PFSK-1 (cell line): Measurements from ENCODE around the gene IP6K1.

ENCODE experiments used
- FOXP2 ChIP-seq: optimal IDR thresholded peaks from 2 replicates; pipeline ENCODE3; 2011; ENCODE audit warnings: borderline replicate concordance, control low read depth, inconsistent platforms; ENCODE audit not compliant: insufficient read depth; ENCODE audit errors: extremely low read length, extremely low read depth
- POLR2AphosphoS5 ChIP-seq: IDR thresholded peaks from 2 replicates; pipeline ENCODE4 v1.6.1; 2012; ENCODE audit warnings: low read depth, mild to moderate bottlenecking, control low read depth, low read length, moderate library complexity
- SIN3A ChIP-seq: IDR thresholded peaks from 2 replicates; pipeline ENCODE4 v1.6.1; 2012; ENCODE audit warnings: mild to moderate bottlenecking, low read length, moderate library complexity, borderline replicate concordance; ENCODE audit not compliant: insufficient read depth
- TAF1 ChIP-seq: IDR thresholded peaks from 2 replicates; pipeline ENCODE4 v1.6.1; 2012; ENCODE audit warnings: low read length, control low read depth, borderline replicate concordance; ENCODE audit not compliant: insufficient read depth
- TF ChIP-seq, protein P1 (sequence below), 2 experiments: IDR thresholded peaks; 2 replicates each; pipeline versions ENCODE4 v1.6.1 to v1.8.0; 2011 to 2012; ENCODE audit warnings: low read depth in 2 of 2, low read length in 2 of 2, control low read depth in 1 of 2, inconsistent platforms in 1 of 2, mild to moderate bottlenecking in 1 of 2, moderate library complexity in 1 of 2; ENCODE audit not compliant: insufficient read depth in 1 of 2

The IP6K1 gene

DNA sequence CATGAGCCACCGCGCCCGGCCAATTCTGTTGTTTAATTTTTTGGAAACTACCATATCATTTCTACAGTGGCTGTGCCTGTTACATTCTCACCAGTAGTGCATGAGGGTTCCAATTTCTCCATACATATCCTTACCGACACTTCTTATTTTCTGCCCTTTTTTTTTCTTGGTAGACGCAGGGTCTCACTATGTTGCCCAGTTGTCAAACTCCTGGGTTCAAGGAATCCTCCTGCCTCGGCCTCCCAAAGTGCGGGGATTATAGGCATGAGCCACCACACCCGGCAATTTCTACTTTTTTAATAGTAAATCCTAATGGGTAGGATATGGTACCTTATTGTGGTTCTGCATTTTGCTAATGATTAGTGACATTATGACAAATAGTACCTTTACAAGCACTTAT, 76.5 kb downstream of the IP6K1 start:
- TF ChIP-seq TAF1 (no peak), POLR2AphosphoS5 (no peak), SIN3A (no peak), FOXP2 (no peak)
- TF ChIP-seq, protein P1, sequence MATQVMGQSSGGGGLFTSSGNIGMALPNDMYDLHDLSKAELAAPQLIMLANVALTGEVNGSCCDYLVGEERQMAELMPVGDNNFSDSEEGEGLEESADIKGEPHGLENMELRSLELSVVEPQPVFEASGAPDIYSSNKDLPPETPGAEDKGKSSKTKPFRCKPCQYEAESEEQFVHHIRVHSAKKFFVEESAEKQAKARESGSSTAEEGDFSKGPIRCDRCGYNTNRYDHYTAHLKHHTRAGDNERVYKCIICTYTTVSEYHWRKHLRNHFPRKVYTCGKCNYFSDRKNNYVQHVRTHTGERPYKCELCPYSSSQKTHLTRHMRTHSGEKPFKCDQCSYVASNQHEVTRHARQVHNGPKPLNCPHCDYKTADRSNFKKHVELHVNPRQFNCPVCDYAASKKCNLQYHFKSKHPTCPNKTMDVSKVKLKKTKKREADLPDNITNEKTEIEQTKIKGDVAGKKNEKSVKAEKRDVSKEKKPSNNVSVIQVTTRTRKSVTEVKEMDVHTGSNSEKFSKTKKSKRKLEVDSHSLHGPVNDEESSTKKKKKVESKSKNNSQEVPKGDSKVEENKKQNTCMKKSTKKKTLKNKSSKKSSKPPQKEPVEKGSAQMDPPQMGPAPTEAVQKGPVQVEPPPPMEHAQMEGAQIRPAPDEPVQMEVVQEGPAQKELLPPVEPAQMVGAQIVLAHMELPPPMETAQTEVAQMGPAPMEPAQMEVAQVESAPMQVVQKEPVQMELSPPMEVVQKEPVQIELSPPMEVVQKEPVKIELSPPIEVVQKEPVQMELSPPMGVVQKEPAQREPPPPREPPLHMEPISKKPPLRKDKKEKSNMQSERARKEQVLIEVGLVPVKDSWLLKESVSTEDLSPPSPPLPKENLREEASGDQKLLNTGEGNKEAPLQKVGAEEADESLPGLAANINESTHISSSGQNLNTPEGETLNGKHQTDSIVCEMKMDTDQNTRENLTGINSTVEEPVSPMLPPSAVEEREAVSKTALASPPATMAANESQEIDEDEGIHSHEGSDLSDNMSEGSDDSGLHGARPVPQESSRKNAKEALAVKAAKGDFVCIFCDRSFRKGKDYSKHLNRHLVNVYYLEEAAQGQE (IDR thresholded peaks at IDR 0.05; ENCODE audit: insufficient read depth in 1 of 2, low read depth in 2 of 2, low read length in 2 of 2), result no peak

DNA sequence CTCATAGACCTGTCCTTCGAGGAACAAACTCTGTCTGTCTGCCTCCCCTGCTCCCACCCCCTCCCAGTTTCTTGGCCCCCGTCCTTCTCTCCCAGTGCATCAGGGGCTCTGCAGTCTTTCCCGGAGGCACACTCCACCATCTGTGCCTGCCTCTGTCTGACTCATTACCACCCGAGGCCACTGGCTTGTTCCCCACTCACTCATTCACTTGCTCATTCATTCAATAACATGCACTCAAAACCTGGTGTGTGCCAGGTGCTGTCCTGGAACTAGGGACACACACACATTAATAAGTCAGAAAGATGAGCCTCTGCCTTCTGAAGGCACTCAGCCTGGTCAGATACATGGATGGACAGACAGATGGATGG, 79.2 kb downstream of the IP6K1 start:
- TF ChIP-seq, protein P1 (IDR thresholded peaks at IDR 0.05; ENCODE audit: insufficient read depth in 1 of 2, low read depth in 2 of 2, low read length in 2 of 2), result no peak
- TF ChIP-seq FOXP2, result no peak
- TF ChIP-seq TAF1, result no peak
- TF ChIP-seq SIN3A, result no peak
- TF ChIP-seq POLR2AphosphoS5, result no peak

DNA sequence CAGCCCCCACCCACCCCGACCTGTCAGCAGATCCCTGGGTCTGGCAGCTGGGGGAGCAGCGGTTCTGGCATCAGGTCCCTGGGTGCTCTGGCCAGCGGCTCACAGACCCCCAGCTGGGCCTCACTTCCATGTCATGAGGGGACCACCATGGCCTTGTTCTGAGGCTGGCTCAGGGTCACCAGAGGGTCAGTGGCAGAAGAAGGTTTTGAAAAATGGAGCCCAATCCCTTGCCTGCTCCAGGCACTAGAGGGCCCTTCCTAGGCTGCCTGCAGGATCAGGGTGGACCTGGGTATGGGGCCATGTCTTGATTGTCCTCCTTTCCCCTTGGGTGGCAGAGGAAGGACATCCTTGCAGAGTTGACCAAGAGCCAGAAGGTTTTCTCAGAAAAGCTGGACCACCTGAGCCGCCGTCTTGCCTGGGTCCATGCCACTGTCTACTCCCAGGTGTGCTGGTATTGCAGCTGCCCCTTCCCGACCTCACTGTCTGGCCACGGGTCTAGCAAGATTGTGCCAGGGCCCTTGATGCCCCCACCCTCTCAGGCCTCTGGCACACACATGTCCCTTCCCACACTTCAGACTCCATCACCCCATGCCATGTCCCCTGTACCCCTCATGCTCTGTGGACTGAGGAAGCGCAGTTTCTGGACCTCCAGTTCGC, 79.8 kb downstream of the IP6K1 start:
- TF ChIP-seq FOXP2 (no peak), SIN3A (no peak)
- TF ChIP-seq, protein P1 (IDR thresholded peaks at IDR 0.05; ENCODE audit: insufficient read depth in 1 of 2, low read depth in 2 of 2, low read length in 2 of 2), result no peak

DNA sequence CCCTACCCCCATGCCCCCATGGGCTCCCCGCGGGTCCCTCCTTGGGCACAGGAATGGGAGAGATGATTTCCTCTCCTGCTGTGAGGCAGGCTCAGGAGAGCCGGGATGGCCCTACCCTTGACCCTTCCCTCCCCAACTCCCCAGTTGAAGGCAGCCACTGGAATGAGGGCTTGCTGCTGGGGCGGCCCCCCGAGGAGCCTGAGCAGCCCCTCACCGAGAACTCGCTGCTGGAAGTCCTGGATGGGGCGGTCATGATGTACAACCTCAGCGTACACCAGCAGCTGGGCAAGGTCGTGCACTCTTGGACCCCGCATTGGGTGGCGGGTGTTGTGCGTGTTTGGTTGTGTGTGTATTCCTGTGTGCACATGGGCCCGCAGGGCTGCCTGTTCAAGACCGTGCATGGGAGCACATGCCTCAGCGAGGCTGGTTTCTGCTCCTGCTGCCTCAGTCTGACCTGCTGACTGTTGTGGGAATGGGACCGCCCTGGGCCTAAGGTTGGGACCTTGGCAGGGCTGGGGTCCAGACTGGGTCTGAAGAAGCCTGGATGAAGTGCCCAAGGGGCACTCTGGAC, 80.9 kb downstream of the IP6K1 start:
- TF ChIP-seq, protein P1 (IDR thresholded peaks at IDR 0.05; ENCODE audit: insufficient read depth in 1 of 2, low read depth in 2 of 2, low read length in 2 of 2), result no peak
- TF ChIP-seq SIN3A, result no peak
- no peak for TF ChIP-seq FOXP2
- TF ChIP-seq POLR2AphosphoS5, result no peak
- TF ChIP-seq TAF1, result no peak

DNA sequence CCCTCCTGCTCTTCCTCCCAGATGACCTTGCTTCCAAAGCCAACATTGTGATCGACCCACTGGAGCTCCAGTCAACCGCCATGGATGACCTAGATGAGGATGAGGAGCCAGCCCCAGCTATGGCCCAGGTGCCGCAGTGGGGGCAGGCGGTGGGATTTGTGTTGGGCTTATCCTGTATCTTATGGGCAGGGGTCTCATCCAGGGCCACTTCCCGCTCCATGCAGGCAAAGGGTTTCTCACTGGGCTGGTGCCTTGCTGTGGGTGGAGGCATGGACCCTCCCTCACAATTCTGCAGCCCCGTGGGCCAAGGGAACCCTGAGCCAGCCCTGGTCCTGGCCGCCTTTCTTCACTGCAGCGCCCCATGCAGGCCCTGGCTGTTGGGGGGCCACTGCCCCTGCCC, 81.7 kb downstream of the IP6K1 start:
- no peak for TF ChIP-seq TAF1
- TF ChIP-seq SIN3A, result no peak
- TF ChIP-seq, protein P1 (IDR thresholded peaks at IDR 0.05; ENCODE audit: insufficient read depth in 1 of 2, low read depth in 2 of 2, low read length in 2 of 2), result no peak
- TF ChIP-seq FOXP2, result no peak
- no peak for TF ChIP-seq POLR2AphosphoS5
